Measurements from ENCODE around the gene DCX. TPM values are rescaled to one million over a fixed set of nuclear protein-coding genes. Genes with fewer than 3 reads are reported as not detected.

Gene DCX
- total RNA-seq, 2 donors from 2014 or later = not detected

GRCh38 chrX:111329370-111329769, 82.6 kb downstream of the DCX start:
- Mint-ChIP-seq H3K27me3 (no peaks in the 10 kb centered on the region), H3K36me3 (ENCODE audit: low read depth) (no peaks in the 10 kb centered on the region), H3K4me1 (no peaks in the 10 kb centered on the region), H3K4me3 (no peak overlapping the region), H3K27ac (no peak overlapping the region)
- no peaks in the 10 kb centered on the region for H3K9me3 ChIP-seq (ENCODE audit: control insufficient read depth, low read length, poor library complexity, severe bottlenecking)
- DNase-seq (no peak), ATAC-seq (no peak)

DNA sequence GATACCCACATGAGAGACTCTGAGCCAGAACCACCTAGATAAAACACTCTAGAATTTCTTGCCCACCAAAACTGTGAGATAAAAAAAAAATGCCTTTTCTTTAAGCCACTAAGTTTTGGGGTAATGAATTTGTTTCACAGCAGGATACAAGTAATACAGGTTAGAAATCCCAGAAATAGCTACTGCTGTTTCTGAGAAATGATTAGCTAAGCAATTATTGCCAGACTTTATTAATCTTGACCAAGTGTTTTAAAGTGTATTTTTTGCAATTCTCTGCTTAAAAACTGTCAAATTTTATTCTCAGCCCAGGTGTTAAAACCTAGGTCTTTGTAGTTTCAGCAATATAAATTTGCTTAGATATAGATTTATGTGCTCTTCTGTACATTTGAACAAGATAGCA, 83.1 kb downstream of the DCX start:
- no peak for DNase-seq
- Mint-ChIP-seq H3K27ac (no peak overlapping the region), H3K4me1 (no peaks in the 10 kb centered on the region), H3K4me3 (no peak overlapping the region), H3K36me3 (ENCODE audit: low read depth) (no peaks in the 10 kb centered on the region), H3K27me3 (peaks cover under 1% of the 10 kb centered on the region)
- ATAC-seq = no peak
- no peaks in the 10 kb centered on the region for H3K9me3 ChIP-seq (ENCODE audit: control insufficient read depth, low read length, poor library complexity, severe bottlenecking)

DNA sequence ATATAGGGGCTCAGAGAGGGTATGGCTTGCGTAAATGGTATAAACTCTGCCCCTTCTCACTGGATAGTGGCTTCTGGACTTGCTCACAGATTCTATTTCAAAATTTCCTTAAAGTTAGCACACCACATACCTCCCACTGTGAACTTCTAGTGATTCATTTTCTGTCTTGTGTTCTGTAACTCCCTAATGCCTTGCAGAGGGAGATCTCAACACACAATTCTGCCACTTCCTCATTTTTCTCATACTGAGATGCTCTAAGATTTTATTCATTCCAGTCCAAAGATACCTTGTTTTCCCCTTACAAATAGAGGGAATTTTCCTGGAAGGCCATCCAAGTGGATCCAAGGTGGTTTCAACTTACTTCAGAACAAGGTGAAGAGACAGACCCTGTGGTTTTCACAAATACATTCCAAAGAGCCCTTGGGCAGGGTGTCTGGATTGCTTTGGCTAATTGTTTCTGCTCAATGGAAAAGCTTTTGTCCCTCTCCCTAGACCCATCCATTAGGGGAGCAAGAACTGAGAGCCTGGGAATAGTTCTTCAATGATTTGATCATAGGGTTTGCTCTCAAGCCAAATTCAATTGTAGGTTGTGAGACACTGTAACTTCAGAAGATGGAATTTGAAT, 89.6 kb downstream of the DCX start:
- H3K4me3 Mint-ChIP-seq = no peak overlapping the region

DNA sequence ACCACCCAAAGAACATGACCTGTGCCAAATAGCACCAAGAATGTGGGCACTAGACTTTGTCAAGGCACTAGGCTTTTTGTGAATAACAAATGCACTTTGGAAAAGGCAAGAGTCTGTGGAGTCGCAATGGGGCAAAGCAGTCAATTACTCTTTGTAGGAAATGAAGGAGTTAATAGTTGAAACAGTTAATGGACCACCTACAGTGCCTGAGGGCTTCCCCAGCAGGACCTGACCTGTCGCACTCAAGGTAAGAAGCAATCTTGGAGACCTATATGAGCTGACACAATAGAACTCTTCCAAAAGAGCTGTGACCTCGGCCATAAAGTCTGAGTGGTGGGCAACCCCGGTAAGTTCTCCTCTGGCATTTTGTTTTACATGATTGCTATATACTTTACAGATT, 92.5 kb downstream of the DCX start:
- H3K36me3 Mint-ChIP-seq (ENCODE audit: low read depth) = no peaks in the 10 kb centered on the region
- no peak for ATAC-seq
- no peak for DNase-seq
- no peaks in the 10 kb centered on the region for H3K9me3 ChIP-seq (ENCODE audit: control insufficient read depth, low read length, poor library complexity, severe bottlenecking)
- peaks cover 5% of the 10 kb centered on the region for H3K27me3 Mint-ChIP-seq
- H3K4me3 Mint-ChIP-seq = no peak overlapping the region
- H3K27ac Mint-ChIP-seq = no peak overlapping the region
- no peaks in the 10 kb centered on the region for H3K4me1 Mint-ChIP-seq

More for the DNA sequence above, 89.6 kb downstream of the DCX start:
- no peaks in the 10 kb centered on the region for H3K36me3 Mint-ChIP-seq (ENCODE audit: low read depth)
- peaks cover 5% of the 10 kb centered on the region for H3K27me3 Mint-ChIP-seq
- no peak overlapping the region for H3K27ac Mint-ChIP-seq
- H3K9me3 ChIP-seq (ENCODE audit: control insufficient read depth, low read length, poor library complexity, severe bottlenecking) = no peaks in the 10 kb centered on the region
- ATAC-seq (no peak), DNase-seq (no peak)
- H3K4me1 Mint-ChIP-seq = no peaks in the 10 kb centered on the region

- H3K4me1 Mint-ChIP-seq = no peaks in the 10 kb centered on the region
- ATAC-seq = no peak
- no peak overlapping the region for H3K27ac Mint-ChIP-seq
- H3K9me3 ChIP-seq (ENCODE audit: control insufficient read depth, low read length, poor library complexity, severe bottlenecking) = no peaks in the 10 kb centered on the region
- peaks cover 5% of the 10 kb centered on the region for H3K27me3 Mint-ChIP-seq
- no peak overlapping the region for H3K4me3 Mint-ChIP-seq
- DNase-seq = no peak
- no peaks in the 10 kb centered on the region for H3K36me3 Mint-ChIP-seq (ENCODE audit: low read depth)
Measured at GRCh38 chrX:111318901-111319300, 93.1 kb downstream of the DCX start.

DNA sequence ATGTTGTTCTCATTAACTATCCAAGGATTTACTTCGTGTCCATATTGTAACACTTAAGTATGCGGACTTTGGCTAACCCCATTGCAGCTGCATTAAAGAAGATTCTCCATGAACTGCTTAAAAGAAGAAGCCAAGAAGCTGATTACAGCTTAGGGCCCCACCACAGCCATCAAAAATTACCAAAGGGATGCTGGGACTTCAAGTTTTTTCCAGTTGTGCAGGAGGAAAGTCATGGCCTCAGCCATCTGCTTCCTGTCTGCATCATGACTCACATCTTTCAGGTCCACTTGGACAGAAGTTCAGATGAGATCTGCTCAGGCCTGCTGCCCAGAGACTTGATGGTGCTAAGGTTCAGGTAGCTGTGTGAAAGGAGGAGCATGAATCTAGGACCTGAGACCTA, 102.9 kb downstream of the DCX start:
- ATAC-seq (no peak), DNase-seq (no peak)
- no peaks in the 10 kb centered on the region for H3K27me3 Mint-ChIP-seq
- no peaks in the 10 kb centered on the region for H3K4me1 Mint-ChIP-seq
- H3K27ac Mint-ChIP-seq = no peak overlapping the region
- no peaks in the 10 kb centered on the region for H3K36me3 Mint-ChIP-seq (ENCODE audit: low read depth)
- no peaks in the 10 kb centered on the region for H3K9me3 ChIP-seq (ENCODE audit: control insufficient read depth, low read length, poor library complexity, severe bottlenecking)
- H3K4me3 Mint-ChIP-seq = no peak overlapping the region

DNA sequence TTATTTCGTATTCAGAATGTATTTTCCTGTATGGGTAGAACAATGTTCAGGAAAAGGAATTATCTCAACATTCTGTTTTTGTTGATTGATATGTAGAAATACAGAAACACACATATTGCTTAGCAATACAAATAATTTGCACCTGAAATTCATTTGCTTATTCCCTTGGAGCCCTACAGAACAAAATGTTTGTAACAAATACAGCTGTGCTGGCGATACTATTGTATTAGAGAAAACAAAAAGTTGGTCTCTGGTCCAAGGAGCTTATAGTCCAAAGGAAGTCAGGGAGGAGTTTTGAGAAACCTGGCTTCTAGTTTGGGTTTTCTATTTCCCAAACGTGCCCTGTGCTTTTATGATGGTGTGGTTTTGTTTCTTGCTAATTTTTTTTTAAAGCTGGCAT, 104.0 kb downstream of the DCX start:
- H3K27ac Mint-ChIP-seq = no peak overlapping the region
- ATAC-seq (no peak), DNase-seq (no peak)
- no peaks in the 10 kb centered on the region for H3K4me1 Mint-ChIP-seq
- no peaks in the 10 kb centered on the region for H3K36me3 Mint-ChIP-seq (ENCODE audit: low read depth)
- H3K27me3 Mint-ChIP-seq = no peaks in the 10 kb centered on the region
- H3K9me3 ChIP-seq (ENCODE audit: control insufficient read depth, low read length, poor library complexity, severe bottlenecking) = no peaks in the 10 kb centered on the region
- H3K4me3 Mint-ChIP-seq = no peak overlapping the region

DNA sequence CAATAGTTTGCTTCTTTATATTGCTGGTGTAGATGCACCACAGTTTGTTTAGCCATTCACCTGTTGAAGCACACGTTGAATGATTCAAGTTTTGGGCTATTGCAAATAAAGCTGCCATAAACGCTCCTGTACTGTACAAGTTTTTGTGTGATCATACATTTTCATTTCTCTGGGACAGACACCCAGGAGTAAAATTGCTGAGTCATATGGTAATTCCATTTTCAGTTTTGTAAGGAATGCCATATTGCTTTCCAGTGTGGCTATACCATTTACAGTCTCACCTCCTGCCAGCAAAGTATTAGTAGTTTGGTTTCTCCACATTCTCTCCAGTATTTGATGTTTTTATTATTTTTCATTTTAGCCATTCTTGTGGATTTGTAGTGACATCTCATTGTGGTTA, 109.7 kb downstream of the DCX start:
- Mint-ChIP-seq H3K4me3 (no peak overlapping the region), H3K36me3 (ENCODE audit: low read depth) (no peaks in the 10 kb centered on the region), H3K4me1 (no peaks in the 10 kb centered on the region), H3K27ac (no peak overlapping the region), H3K27me3 (peaks cover 3% of the 10 kb centered on the region)
- ATAC-seq (no peak), DNase-seq (no peak)
- H3K9me3 ChIP-seq (ENCODE audit: control insufficient read depth, low read length, poor library complexity, severe bottlenecking) = no peaks in the 10 kb centered on the region

DNA sequence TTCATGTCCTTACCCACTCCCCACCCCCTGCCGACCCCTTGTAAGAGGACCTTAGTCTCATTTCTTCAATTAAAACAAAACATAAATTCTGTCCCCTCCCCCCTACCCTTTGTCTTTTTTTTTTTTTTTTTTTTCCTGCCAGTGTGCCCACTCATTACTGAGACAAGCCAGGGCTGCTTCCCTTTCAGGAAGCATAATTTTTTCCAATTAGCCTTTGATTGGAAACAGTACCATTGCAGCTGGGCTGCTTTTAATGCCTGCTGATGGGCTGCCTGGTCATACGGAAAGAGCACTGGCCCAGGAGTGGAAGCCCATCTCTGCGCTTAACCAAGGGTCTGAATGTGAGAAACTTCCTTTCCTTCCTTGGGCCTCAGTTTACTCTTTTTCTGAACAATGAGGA, 123.2 kb downstream of the DCX start:
- no peak for DNase-seq
- no peak overlapping the region for H3K4me3 Mint-ChIP-seq
- H3K27me3 Mint-ChIP-seq = peaks cover 6% of the 10 kb centered on the region
- H3K36me3 Mint-ChIP-seq (ENCODE audit: low read depth) = no peaks in the 10 kb centered on the region
- H3K9me3 ChIP-seq (ENCODE audit: control insufficient read depth, low read length, poor library complexity, severe bottlenecking) = no peaks in the 10 kb centered on the region
- H3K4me1 Mint-ChIP-seq = no peaks in the 10 kb centered on the region
- no peak overlapping the region for H3K27ac Mint-ChIP-seq
- no peak for ATAC-seq

DNA sequence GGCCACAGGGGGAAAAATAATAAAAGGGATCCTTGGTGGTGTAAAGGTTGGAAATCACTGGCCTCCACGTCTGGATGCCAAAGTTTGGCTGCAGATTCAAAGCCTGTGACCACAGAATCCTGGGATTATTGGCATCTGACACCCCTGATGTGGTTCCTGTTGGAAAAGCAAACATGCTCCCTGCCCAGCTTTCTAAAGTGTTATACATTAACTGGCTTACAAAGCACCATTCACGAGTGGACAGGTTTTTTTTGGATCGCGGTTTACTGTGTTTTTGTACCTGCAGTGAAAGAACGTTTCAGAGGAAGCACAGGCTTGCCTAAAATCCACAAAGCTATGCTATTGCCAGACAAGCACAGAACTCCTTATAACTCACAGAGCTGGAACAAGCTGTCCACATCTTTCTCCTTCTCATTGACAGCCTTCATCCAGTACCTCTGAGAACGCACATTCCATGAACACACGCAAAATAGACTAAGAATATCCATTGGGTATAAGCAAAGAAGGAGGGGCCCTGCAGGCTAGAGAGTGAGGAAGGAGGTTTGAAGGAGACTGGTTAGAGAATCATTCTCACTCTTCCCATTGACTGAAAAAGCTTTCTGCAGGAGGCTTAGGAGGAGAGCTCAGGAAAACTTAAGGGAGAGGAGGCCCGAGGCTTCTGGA, 127.2 kb downstream of the DCX start:
- Mint-ChIP-seq H3K36me3 (ENCODE audit: low read depth) (no peaks in the 10 kb centered on the region), H3K27me3 (no peaks in the 10 kb centered on the region), H3K4me3 (no peak overlapping the region), H3K27ac (no peak overlapping the region), H3K4me1 (peaks cover 4% of the 10 kb centered on the region)
- no peaks in the 10 kb centered on the region for H3K9me3 ChIP-seq (ENCODE audit: control insufficient read depth, low read length, poor library complexity, severe bottlenecking)
- DNase-seq (no peak), ATAC-seq (no peak)

DNA sequence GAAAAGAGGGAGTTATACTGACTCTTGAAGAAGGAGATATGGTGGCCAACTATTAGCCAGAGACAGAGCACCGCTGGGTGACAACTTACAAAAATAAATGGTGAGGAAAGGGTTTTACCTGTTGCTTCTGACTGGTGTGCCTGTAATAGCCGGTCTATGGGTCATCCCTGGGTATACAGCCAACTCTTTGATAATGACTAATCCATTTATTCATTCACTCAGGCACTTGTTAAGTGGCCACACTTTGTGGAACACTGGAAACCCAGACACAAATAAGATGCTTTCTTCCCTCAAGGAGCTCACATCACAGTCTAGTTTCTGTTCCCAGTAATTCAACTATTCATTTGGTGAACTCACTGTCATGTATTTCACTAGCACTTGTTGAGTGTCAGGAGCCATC, 128.5 kb downstream of the DCX start:
- Mint-ChIP-seq H3K27ac (no peak overlapping the region), H3K27me3 (no peaks in the 10 kb centered on the region), H3K4me3 (no peak overlapping the region), H3K36me3 (ENCODE audit: low read depth) (no peaks in the 10 kb centered on the region), H3K4me1 (peaks cover 4% of the 10 kb centered on the region)
- no peaks in the 10 kb centered on the region for H3K9me3 ChIP-seq (ENCODE audit: control insufficient read depth, low read length, poor library complexity, severe bottlenecking)
- ATAC-seq = no peak
- no peak for DNase-seq

GRCh38 chrX:111282991-111283390, 129.0 kb downstream of the DCX start:
- Mint-ChIP-seq H3K4me3 (no peak overlapping the region), H3K27ac (no peak overlapping the region), H3K27me3 (no peaks in the 10 kb centered on the region), H3K36me3 (ENCODE audit: low read depth) (no peaks in the 10 kb centered on the region), H3K4me1 (peaks cover 4% of the 10 kb centered on the region)
- no peak for ATAC-seq
- DNase-seq = no peak
- H3K9me3 ChIP-seq (ENCODE audit: control insufficient read depth, low read length, poor library complexity, severe bottlenecking) = no peaks in the 10 kb centered on the region

GRCh38 chrX:111282139-111282538, 129.9 kb downstream of the DCX start:
- peaks cover 4% of the 10 kb centered on the region for H3K4me1 Mint-ChIP-seq

DNA sequence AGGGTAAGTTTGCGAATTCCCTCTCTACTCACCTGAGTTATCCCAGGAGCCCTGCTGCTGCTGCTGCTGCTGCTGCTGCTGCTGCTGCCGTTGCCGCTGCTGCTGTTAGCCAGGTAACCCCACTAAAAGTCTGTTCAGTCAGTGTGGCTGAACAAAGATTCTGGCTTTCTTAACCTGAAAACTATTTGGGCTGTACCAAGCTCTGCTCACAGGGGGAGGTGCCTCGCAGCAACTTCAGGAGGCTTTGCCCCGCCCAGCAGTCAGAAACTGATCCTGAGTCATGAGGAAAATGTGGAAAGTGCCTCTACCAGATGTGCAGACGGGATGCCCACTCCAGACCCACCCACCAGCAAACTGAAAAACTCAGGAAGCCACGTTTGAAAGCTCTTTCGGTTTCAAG, 141.7 kb downstream of the DCX start, which contains the start of gene CAPN6:
TSS of gene CAPN6 (minus strand) at position 145 of the 400 bp plus-strand sequence. CDS start 6,547 bp downstream, outside the sequence.
- H3K27me3 Mint-ChIP-seq = peaks cover 11% of the 10 kb centered on the region
- H3K4me3 Mint-ChIP-seq = no peak within 1 kb of the TSS
- ATAC-seq (no peak), DNase-seq (no peak)
- no peaks in the 10 kb centered on the region for H3K36me3 Mint-ChIP-seq (ENCODE audit: low read depth)
- H3K27ac Mint-ChIP-seq = no peak within 1 kb of the TSS
- H3K4me1 Mint-ChIP-seq = peaks cover 3% of the 10 kb centered on the region
- H3K9me3 ChIP-seq (ENCODE audit: control insufficient read depth, low read length, poor library complexity, severe bottlenecking) = no peaks in the 10 kb centered on the region

More at GRCh38 chrX:111282139-111282538, 129.9 kb downstream of the DCX start:
- no peak overlapping the region for H3K27ac Mint-ChIP-seq
- no peaks in the 10 kb centered on the region for H3K9me3 ChIP-seq (ENCODE audit: control insufficient read depth, low read length, poor library complexity, severe bottlenecking)
- ATAC-seq = no peak
- no peak for DNase-seq
- no peaks in the 10 kb centered on the region for H3K27me3 Mint-ChIP-seq
- no peaks in the 10 kb centered on the region for H3K36me3 Mint-ChIP-seq (ENCODE audit: low read depth)
- H3K4me3 Mint-ChIP-seq = no peak overlapping the region
